OCI-LY1 (cell line): ENCODE results near the gene MATK.

Experiments used
- EZH2 ChIP-seq: fragments of 200-600 bp; sonication (generic), shearing (Covaris generic); IDR thresholded peaks from 2 replicates; pipeline ENCODE4 v1.8.0; 2017; ENCODE audit warnings: borderline replicate concordance, mixed run types, mild to moderate bottlenecking, antibody characterized with exemption, low read length, moderate library complexity, mixed read lengths
- TF ChIP-seq, protein P1 (sequence below): fragments of 200-600 bp; sonication (generic), shearing (Covaris generic); IDR thresholded peaks from 2 replicates; pipeline ENCODE4 v1.5.1; 2017; ENCODE audit warnings: mild to moderate bottlenecking, antibody characterized with exemption, low read length, moderate library complexity, mixed read lengths

DNA sequence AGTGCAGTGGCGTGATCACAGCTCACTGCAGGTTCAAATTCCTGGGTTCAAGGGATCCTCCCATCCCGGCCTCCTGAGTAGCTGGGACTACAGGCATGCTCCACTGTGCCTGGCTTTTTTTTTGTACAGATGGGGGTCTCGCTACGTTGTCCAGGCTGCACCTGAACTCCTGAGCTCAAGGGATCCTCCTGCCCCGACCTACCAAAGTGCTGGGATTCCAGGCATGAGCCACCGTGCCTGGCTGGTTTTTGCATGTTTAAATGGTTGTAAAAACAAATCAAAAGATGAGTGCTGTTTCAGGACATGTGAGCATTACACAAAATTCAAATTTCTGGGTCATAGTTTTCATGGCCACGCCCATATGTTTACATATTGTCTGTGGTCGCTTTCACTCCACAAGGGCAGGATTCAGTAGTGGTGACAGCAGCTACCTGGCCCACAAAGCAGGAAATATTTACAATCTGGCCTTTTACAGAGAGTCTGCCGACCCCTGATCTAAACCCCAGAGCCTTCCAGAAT lies 5.3 kb downstream of the MATK start:
- TF ChIP-seq, protein P1, sequence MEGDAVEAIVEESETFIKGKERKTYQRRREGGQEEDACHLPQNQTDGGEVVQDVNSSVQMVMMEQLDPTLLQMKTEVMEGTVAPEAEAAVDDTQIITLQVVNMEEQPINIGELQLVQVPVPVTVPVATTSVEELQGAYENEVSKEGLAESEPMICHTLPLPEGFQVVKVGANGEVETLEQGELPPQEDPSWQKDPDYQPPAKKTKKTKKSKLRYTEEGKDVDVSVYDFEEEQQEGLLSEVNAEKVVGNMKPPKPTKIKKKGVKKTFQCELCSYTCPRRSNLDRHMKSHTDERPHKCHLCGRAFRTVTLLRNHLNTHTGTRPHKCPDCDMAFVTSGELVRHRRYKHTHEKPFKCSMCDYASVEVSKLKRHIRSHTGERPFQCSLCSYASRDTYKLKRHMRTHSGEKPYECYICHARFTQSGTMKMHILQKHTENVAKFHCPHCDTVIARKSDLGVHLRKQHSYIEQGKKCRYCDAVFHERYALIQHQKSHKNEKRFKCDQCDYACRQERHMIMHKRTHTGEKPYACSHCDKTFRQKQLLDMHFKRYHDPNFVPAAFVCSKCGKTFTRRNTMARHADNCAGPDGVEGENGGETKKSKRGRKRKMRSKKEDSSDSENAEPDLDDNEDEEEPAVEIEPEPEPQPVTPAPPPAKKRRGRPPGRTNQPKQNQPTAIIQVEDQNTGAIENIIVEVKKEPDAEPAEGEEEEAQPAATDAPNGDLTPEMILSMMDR = no peak
- TF ChIP-seq EZH2 = no peak
